NCI-H345 (cell line): ENCODE results near the gene PTPRN2.

Source experiments
- DNase-seq: peaks from one replicate; lab custom pipeline; 2025; lab: John Stamatoyannopoulos, UW

Gene PTPRN2

DNA sequence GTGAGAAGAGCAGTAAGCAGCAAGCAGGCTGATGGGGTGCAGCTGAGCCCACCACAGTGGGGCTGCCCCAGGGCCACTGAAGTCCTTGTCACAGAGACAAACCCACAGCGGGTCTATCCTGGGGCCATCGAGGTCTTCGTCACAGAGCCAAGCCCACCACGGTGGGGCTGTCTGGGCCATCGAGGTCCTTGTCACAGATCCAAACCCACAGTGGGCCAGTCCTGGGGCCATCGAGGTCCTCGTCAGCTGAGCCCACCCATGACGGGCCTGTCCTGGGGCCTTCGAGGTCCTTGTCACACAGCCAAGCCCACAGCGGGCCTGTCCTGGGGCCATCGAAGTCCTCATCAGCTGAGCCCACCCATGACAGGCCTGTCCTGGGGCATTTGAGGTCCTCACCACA is 700.9 kb downstream of the PTPRN2 start:
- no peak for DNase-seq

- DNase-seq, result no peak
Measured at GRCh38 chr7:157886266-157886665, 701.4 kb downstream of the PTPRN2 start.

DNA sequence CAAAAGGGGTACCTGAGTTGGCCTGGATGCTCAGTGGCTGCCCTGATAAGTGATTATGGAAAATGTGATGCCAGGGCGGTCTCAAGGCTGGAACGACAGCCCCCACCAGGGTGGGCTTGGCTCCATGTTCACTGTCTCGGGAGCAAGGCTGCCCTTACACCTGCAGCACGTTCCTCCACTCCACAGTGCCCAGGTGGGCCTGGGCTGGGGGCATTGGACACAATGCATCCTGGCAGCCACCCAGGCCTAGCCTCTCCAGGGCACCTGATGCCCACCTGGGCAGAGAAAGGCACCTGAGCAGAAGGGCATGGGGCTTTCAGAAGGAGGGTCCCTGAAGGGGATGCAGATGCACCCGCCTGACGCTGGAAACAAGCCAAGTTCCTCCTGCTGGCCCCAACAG is 702.5 kb downstream of the PTPRN2 start:
- DNase-seq, result no peak

- DNase-seq, result no peak
Measured at GRCh38 chr7:157884461-157885062, 703.1 kb downstream of the PTPRN2 start.

GRCh38 chr7:157881048-157881771 is 706.4 kb downstream of the PTPRN2 start:
- no peak for DNase-seq

- DNase-seq, result no peak
Measured at GRCh38 chr7:157879391-157879790, 708.2 kb downstream of the PTPRN2 start.

- no peak for DNase-seq
Measured at GRCh38 chr7:157877298-157878090, 710.1 kb downstream of the PTPRN2 start.

GRCh38 chr7:157876469-157877285 is 710.9 kb downstream of the PTPRN2 start:
- DNase-seq, result no peak

GRCh38 chr7:157875230-157876179 is 712.1 kb downstream of the PTPRN2 start:
- no peak for DNase-seq

GRCh38 chr7:157874870-157875229 is 712.8 kb downstream of the PTPRN2 start:
- no peak for DNase-seq

DNA sequence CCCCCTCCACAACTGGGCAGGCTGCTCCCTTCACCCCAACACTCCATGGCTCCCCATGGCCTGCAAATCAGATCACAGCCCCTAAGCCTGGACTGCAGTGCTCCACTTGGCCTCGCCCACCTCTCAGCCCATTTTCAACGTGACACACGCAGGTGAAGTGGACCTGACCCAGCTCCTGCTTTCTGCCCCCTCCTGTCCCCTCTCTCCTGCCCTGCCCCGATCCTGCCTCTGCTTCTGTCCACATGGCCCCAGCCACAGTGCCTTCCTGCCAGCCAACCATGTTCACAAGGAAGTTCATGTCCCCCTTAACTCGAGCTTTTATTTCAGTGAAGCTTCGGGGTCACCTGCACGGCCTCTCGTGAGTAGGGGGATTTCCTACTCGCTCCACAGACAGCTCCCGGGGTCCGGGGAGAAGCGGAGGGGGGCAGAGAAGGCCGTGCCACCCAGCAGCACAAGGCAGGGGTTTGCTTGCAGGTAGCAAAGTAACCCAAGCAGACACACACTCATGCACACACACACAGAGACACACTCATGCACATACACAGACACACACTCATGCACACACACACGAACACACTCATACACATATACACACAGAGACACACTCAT is 713.3 kb downstream of the PTPRN2 start:
- no peak for DNase-seq

DNA sequence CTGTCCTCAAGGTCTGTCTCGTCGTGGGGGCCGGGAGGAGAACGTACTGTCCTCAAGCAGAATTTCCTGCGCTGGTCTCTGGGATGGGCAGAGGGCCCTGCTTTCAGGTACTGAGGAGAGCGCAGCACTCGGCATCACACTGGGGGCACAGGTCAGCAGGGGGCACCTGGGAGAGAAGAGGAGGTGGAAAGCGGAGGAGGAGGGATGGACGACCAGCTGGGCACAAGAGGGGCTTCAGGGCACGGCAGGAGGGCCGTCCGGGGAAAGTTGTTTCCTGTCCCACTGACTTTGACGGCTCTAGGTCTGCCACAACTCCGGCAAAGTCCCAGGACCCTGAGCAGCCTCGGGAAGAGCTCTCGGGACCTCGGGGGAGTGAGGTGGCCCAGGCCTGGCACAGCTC is 714.0 kb downstream of the PTPRN2 start:
- no peak for DNase-seq

GRCh38 chr7:157873181-157873580 is 714.4 kb downstream of the PTPRN2 start:
- DNase-seq, result no peak

DNA sequence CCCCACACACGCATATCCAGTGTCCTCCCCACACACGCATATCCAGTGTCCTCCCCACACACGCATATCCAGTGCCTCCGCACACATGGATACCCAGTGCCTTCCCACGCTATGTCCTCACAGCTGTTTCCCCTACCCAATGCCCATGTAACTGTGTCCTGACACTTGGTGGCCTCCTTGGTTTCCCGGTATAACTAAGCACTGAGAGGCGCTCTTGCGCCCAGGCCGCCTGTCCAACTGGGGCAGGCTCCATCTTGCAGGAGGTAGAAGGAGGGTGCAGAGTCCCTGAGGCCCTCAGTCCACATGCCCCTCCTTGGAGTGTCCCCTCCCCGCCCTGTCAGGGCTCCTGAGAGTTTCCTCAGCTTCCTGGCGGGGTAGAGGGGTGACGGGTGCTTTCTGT is 715.2 kb downstream of the PTPRN2 start:
- DNase-seq, result no peak

DNA sequence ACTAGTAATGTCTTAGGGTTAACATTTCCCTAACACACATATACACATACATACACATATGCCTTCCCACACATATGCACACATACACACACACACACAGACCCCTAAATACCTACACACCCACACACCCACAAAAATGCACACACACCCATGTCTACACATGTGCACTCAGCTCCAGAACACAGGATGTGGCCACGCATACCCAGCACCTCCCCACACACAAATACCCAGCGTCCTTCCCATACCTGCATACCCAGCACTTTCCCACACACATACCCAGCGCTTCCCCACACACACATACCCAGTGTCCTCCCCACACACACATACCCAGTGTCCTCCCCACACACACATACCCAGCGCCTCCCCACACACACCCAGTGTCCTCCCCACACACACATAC is 715.9 kb downstream of the PTPRN2 start:
- no peak for DNase-seq

GRCh38 chr7:157870644-157871290 is 716.9 kb downstream of the PTPRN2 start:
- DNase-seq, result no peak

DNA sequence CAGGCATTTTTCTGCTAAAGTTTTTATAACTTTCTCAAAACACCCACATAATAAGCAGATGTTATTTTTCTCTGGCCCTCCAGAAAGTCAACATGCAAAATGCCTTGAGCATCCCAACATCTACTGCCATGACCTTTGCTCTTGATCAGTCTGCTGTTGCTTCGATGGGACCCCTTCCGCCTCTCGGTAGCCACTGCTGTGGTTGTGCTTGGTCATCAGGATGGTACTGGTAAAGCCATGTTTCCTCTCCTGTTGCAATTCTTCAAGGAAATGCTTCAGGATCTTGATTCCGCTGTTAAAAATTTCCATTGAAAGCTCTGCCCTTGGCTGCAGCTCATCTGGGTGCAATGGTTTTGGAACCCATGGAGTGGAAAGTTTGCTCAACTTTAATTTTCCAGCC is 717.8 kb downstream of the PTPRN2 start:
- DNase-seq, result no peak

GRCh38 chr7:157867685-157868305 is 719.8 kb downstream of the PTPRN2 start:
- no peak for DNase-seq

DNA sequence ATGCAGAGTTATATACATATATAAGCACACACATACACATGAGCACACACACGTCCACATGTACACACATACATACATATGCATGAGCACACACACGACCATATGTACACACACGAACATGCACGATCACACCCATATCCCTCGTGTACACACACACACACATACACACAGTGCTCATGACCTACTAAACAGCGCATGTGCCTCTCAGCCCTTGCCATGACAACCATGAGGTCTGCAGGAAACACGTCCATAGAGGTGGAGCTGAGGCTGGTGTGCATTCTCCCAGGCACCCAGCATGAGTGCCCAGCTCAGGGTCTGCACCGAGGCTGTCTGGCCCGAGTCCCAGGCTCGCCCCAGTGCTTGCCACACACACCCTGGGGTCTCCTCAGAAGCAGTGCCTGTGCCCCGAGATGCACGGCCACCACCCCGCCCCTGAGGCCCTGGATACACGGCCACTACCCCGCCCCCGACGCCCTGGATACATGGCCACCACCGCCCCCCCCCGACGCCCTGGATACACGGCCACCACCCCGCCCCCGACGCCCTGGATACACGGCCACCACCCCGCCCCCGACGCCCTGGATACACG is 721.2 kb downstream of the PTPRN2 start:
- no peak for DNase-seq
